HepG2 (cell line): ENCODE results near the gene AP3D1. TPM values are rescaled to one million over a fixed set of nuclear protein-coding genes. Genes with fewer than 3 reads are reported as not detected.

Source experiments
- FOXO4 ChIP-seq: sonication (generic); formaldehyde crosslinking; conservative IDR thresholded peaks from 2 replicates; pipeline ENCODE4 v1.8.1; 2023; ENCODE audit warnings: missing genetic modification reagents
- HMGA1 ChIP-seq: sonication (generic); formaldehyde crosslinking; conservative IDR thresholded peaks from 2 replicates; pipeline ENCODE4 v1.4.0; 2020; ENCODE audit warnings: missing genetic modification reagents
- HOXA9 ChIP-seq: sonication (generic); formaldehyde crosslinking; IDR thresholded peaks from 2 replicates; pipeline ENCODE4 v1.8.1; 2022; ENCODE audit warnings: missing genetic modification reagents, mild to moderate bottlenecking, moderate library complexity, borderline replicate concordance
- MBD4 ChIP-seq: IDR thresholded peaks from 2 replicates; pipeline ENCODE4 v1.6.1; 2012; ENCODE audit warnings: low read length, inconsistent platforms, borderline replicate concordance
- MXD1 ChIP-seq: sonication (generic); formaldehyde crosslinking; IDR thresholded peaks from 2 replicates; pipeline ENCODE4 v1.4.0; 2020; ENCODE audit warnings: mild to moderate bottlenecking, missing genetic modification reagents
- MXD4 ChIP-seq: IDR thresholded peaks from 2 replicates; pipeline ENCODE4 v1.6.1; 2016; ENCODE audit warnings: mild to moderate bottlenecking, missing biosample characterization, missing genetic modification reagents
- MZF1 ChIP-seq: sonication (generic); formaldehyde crosslinking; IDR thresholded peaks from 2 replicates; pipeline ENCODE4 v1.8.1; 2023; ENCODE audit warnings: mild to moderate bottlenecking, missing genetic modification reagents, borderline replicate concordance
- RBAK ChIP-seq: sonication (generic); formaldehyde crosslinking; IDR thresholded peaks from 2 replicates; pipeline ENCODE4 v1.5.1; 2020; ENCODE audit warnings: mild to moderate bottlenecking, missing genetic modification reagents
- RBFOX2 ChIP-seq: fragments of 200-400 bp; formaldehyde crosslinking; IDR thresholded peaks from 2 replicates; pipeline ENCODE4 v1.6.1; 2017; ENCODE audit warnings: low read depth, mild to moderate bottlenecking, low read length
- SAFB2 ChIP-seq: sonication (generic); formaldehyde crosslinking; IDR thresholded peaks from 2 replicates; pipeline ENCODE4 v1.5.1; 2020; ENCODE audit warnings: missing genetic modification reagents, low read depth, mild to moderate bottlenecking, borderline replicate concordance
- SMAD9 ChIP-seq: sonication (generic); formaldehyde crosslinking; IDR thresholded peaks from 2 replicates; pipeline ENCODE4 v1.5.1; 2020; ENCODE audit warnings: mild to moderate bottlenecking, missing genetic modification reagents
- TFAP4 ChIP-seq: sonication (generic); IDR thresholded peaks from 2 replicates; pipeline ENCODE4 v1.6.1; 2016; ENCODE audit warnings: low read depth, borderline replicate concordance
- TP53 ChIP-seq: sonication (generic); formaldehyde crosslinking; conservative IDR thresholded peaks from 2 replicates; pipeline ENCODE4 v1.4.0; 2020; ENCODE audit warnings: missing genetic modification reagents
- U2AF2 ChIP-seq: fragments of 200-400 bp; formaldehyde crosslinking; IDR thresholded peaks from 2 replicates; pipeline ENCODE4 v1.6.1; 2017; ENCODE audit warnings: low read depth, mild to moderate bottlenecking, low read length
- ZFP36L2 ChIP-seq: sonication (generic); formaldehyde crosslinking; IDR thresholded peaks from 2 replicates; pipeline ENCODE4 v1.4.0; 2020; ENCODE audit warnings: missing genetic modification reagents
- ZFP41 ChIP-seq: sonication (generic); formaldehyde crosslinking; IDR thresholded peaks from 2 replicates; pipeline ENCODE4 v1.4.0; 2020; ENCODE audit warnings: mild to moderate bottlenecking, missing genetic modification reagents, borderline replicate concordance
- ZNF513 ChIP-seq: sonication (generic); formaldehyde crosslinking; conservative IDR thresholded peaks from 2 replicates; pipeline ENCODE4 v1.5.0; 2020; ENCODE audit warnings: missing genetic modification reagents
- ZNF672 ChIP-seq: sonication (generic); formaldehyde crosslinking; IDR thresholded peaks from 2 replicates; pipeline ENCODE4 v1.8.1; 2022; ENCODE audit warnings: missing genetic modification reagents
- polyA plus RNA-seq, 8 experiments: library from polyadenylated mRNA; depleted of rRNA in 3 of 8; stranded (reverse) in 7 of 8; unstranded in 1 of 8; fragments of >200 nt; fragmentation: Illumina TruSeq in 4 of 8; extraction: Trizol in 4 of 8; gene quantifications; 2 replicates each; pipeline versions ENCODE4 v1.2.1 to v1.2.3, GENCODE V29; 2011 to 2016; ENCODE audit warnings: low read depth in 4 of 8, missing spikeins in 1 of 8, mixed read lengths in 1 of 8; ENCODE audit not compliant: insufficient read depth in 1 of 8
- total RNA-seq, 5 experiments: library from RNA; depleted of rRNA; stranded (reverse); fragments of >200 nt; fragmentation: Illumina TruSeq; extraction: Trizol; gene quantifications; 2 replicates each; pipeline ENCODE4 v1.2.3, GENCODE V29; 2016; ENCODE audit warnings: low read depth in 1 of 5
- TF ChIP-seq, protein P1 (sequence below): sonication (generic); formaldehyde crosslinking; IDR thresholded peaks from 2 replicates; pipeline ENCODE4 v1.4.0; 2020; ENCODE audit warnings: missing genetic modification reagents
- TF ChIP-seq, protein P2 (sequence below): sonication (generic); formaldehyde crosslinking; IDR thresholded peaks from 2 replicates; pipeline ENCODE4 v1.4.0; 2020; ENCODE audit warnings: low read depth, mild to moderate bottlenecking, missing genetic modification reagents

AP3D1 gene
- total and polyA plus RNA-seq, 2 of the 13 experiments (the other 11 are each of a cell fraction or from before 2014, with no cell fraction given) = 68.0 to 82.6 TPM

GRCh38 chr19:2059422-2060201, 91.8 kb downstream of the AP3D1 start (continued):
- TF ChIP-seq, protein P1, sequence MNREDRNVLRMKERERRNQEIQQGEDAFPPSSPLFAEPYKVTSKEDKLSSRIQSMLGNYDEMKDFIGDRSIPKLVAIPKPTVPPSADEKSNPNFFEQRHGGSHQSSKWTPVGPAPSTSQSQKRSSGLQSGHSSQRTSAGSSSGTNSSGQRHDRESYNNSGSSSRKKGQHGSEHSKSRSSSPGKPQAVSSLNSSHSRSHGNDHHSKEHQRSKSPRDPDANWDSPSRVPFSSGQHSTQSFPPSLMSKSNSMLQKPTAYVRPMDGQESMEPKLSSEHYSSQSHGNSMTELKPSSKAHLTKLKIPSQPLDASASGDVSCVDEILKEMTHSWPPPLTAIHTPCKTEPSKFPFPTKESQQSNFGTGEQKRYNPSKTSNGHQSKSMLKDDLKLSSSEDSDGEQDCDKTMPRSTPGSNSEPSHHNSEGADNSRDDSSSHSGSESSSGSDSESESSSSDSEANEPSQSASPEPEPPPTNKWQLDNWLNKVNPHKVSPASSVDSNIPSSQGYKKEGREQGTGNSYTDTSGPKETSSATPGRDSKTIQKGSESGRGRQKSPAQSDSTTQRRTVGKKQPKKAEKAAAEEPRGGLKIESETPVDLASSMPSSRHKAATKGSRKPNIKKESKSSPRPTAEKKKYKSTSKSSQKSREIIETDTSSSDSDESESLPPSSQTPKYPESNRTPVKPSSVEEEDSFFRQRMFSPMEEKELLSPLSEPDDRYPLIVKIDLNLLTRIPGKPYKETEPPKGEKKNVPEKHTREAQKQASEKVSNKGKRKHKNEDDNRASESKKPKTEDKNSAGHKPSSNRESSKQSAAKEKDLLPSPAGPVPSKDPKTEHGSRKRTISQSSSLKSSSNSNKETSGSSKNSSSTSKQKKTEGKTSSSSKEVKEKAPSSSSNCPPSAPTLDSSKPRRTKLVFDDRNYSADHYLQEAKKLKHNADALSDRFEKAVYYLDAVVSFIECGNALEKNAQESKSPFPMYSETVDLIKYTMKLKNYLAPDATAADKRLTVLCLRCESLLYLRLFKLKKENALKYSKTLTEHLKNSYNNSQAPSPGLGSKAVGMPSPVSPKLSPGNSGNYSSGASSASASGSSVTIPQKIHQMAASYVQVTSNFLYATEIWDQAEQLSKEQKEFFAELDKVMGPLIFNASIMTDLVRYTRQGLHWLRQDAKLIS (CRISPR knock-in tag) = no peak
- TF ChIP-seq MZF1 (CRISPR knock-in tag) (no peak), SMAD9 (no peak), MBD4 (no peak), MXD4 (CRISPR knock-in tag) (peak; percentile 88), ZNF513 (CRISPR knock-in tag) (no peak), ZNF672 (CRISPR knock-in tag) (no peak), U2AF2 (no peak), FOXO4 (no peak), RBAK (CRISPR knock-in tag) (no peak), RBFOX2 (peak; percentile 99), ZFP41 (CRISPR knock-in tag) (peak; percentile 68; the same call in 1 of the 2 replicates), HOXA9 (no peak), TP53 (CRISPR knock-in tag) (no peak), HMGA1 (no peak), MXD1 (CRISPR knock-in tag) (peak; percentile 95), ZFP36L2 (CRISPR knock-in tag) (no peak), SAFB2 (CRISPR knock-in tag) (no peak), TFAP4 (peak; percentile 97)
- TF ChIP-seq, protein P2, sequence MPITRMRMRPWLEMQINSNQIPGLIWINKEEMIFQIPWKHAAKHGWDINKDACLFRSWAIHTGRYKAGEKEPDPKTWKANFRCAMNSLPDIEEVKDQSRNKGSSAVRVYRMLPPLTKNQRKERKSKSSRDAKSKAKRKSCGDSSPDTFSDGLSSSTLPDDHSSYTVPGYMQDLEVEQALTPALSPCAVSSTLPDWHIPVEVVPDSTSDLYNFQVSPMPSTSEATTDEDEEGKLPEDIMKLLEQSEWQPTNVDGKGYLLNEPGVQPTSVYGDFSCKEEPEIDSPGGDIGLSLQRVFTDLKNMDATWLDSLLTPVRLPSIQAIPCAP (CRISPR knock-in tag) = no peak
